NT2/D1 (cell line): ENCODE results near the gene GUCY1A2.

ENCODE experiments used
- SUZ12 ChIP-seq: IDR thresholded peaks from 2 replicates; pipeline ENCODE4 v1.6.1; 2011; ENCODE audit not compliant: insufficient read length, insufficient read depth; ENCODE audit errors: extremely low read depth
- YY1 ChIP-seq: IDR thresholded peaks from 2 replicates; pipeline ENCODE4 v1.6.1; 2011; ENCODE audit not compliant: insufficient read length, insufficient read depth
- ZNF274 ChIP-seq: IDR thresholded peaks from 2 replicates; pipeline ENCODE4 v1.6.1; 2011; ENCODE audit warnings: mild to moderate bottlenecking, low read depth, low read length

DNA sequence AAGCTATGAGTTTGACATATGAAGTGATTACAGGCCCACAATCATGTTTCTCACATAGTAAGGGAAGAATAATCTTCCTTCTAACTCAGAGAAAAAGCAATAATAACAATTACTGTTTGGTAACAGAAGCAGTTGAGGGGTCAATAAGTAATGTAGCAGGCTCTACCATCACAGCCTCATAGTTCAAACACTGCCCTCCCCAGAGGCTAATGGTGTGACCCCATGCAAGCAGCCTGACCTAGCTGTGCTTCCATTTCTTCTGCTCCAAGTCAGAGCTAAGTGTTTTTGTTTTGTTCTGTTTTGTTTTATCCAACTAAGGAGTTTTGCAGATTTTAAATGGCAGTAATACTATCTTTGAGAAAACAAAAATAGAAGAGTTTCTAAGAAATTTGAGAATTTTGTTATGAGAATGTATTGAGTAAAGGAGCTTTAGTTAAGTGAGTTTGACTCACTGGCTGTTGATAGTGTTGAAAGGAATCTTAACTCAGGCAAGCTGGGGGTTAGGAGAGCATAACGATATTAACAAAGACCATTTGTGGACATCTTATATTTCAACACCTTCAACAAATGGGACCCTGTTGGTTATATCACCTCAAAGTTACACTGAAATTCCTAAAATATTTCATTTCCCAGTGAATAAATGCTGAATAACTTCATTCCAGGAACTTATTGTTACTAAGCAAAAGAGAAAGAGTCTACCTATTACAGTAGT lies 48.5 kb downstream of the GUCY1A2 start:
- TF ChIP-seq SUZ12 (no peak), YY1 (no peak), ZNF274 (no peak)
